GM18520 (cell line): ENCODE measurements around the gene RANBP3.

Experiments
- ATAC-seq: cut with Tn5 transposase; IDR thresholded peaks from one replicate; pipeline ENCODE4 v1.9.1; 2021; ENCODE audit not compliant: unreplicated experiment

RANBP3 gene

GRCh38 chr19:5951338-5951861 lies 26.5 kb downstream of the RANBP3 start:
- no peak for ATAC-seq

DNA sequence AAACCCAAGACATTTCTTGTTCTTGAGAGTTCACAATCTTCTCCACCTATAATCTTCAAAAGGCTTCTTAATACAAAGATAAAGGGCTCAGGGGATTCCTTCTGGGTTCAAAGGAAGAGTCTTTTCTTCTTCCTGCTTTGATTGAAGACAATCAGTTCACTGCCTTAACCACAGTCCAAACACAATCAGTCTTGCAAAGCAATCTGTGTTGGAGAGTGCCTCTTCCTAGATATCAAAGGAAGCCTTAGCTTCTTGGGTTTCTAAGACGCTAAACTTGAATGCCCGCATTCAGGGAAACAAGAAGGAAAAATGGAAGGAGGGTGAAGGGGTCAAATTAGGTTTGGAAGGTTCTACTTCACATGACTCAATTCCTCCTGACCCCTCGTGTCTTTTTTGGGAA lies 27.2 kb downstream of the RANBP3 start:
- no peak for ATAC-seq

DNA sequence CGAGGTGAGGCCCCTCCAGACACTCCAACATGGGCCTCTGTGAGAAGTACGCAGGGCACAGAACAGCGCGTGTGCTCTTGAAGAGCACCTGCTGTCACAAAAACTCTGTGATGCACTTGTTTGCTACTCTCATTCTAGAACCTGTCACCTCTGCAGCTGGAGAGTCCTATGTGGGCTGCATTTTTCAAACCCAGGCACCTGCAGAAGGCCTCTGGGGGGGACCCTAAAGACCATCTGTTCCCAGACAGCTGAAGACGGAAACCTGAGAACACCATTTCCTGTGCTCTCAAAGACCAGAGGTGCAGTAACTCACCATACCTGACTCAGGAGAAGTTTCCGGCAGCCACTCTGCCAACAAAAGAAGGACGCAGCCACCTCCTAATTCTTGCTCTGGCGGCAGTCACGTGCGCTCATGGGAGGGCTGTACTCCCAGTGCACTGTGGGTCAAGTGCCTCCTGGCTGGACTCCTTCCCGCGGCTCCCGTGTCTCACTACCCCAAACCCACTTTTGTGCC lies 28.1 kb downstream of the RANBP3 start:
- no peak for ATAC-seq

- ATAC-seq = no peak
Measured at GRCh38 chr19:5948752-5949564, 29.0 kb downstream of the RANBP3 start.

- no peak for ATAC-seq
Measured at GRCh38 chr19:5947435-5947834, 30.5 kb downstream of the RANBP3 start.

GRCh38 chr19:5943623-5944022 lies 34.3 kb downstream of the RANBP3 start:
- no peak for ATAC-seq

DNA sequence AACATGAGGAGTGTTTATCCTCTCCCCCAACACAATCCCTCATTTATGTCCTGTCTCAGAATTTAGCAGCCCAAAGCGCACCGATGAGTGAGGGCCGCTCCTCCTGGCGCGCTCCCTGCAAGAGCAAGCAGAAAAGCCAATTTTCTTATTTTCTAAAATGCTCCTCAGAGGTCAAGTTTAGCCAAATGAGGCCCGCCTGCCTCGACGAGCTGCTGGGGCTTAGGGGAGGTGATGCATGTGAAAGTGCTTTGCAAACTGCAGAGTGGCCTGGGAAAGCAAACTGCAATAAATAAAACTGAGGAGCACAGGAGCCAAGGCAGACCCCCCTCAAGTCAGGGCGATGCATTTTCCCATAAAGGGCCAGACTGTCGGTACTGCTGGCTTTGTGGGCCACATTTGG lies 34.9 kb downstream of the RANBP3 start:
- no peak for ATAC-seq

GRCh38 chr19:5941673-5942072 lies 36.3 kb downstream of the RANBP3 start:
- ATAC-seq = no peak

DNA sequence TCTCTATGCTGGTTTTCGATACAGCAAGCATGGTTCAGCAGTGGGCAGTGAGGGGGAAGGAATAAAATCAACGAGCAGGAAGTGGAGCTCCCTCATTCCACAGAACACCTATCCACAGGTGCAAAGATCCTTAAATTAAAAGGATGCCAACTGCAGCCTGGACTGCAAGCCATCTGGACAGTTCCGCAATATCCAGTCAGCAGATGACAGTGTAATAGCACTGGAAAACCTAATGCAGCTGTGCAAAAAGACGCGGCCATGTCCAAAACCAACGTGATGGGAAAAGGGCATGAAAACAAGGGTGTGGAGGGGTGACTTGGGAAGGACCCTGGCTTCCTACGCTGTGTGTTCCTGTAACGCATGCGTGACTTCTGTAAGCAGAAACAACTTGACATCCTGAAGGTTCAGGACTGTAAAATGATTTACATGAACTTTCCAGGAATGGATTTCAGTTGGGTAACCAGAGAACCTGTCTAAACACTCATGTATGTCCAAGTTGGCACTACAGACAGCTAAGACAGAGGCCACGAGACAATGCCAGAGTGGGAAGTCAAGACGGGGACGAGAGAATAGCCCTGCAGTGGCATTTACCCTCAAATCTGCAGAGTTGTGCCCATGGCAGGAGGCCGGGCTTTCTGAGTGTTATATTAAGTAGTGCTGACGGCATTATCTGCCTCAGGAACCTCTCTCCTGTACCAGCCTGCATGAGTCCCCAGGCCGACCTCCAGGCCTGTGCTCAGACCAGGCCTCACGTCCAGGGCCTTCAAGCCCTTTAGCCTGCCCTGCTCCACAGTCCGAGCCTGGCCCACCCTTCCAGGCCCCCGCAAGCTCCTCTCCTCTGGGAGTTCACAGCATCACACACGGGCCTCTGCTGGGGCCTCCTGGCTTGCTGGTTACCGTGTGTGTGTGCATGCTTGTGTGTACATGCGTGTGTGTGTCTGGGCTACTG lies 37.4 kb downstream of the RANBP3 start:
- no peak for ATAC-seq

DNA sequence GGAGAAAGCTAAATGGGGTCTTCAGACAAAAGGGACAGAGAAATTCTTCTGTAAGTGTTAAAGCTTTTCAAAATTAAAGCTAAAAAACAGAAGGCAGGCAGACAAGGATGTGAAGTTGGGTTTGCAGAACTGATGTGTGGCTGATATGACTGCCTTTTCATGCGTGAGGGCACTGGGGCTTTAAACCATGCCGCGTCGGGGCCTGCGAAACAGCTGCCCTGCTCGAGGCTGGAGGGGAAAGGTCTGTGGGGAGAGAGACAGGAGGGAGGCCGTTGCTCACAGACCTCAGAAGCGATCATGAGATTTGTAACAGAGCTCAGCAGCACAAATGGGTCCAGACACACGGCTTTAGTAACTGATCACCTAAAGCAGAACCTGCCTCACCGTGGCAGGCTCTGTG lies 40.4 kb downstream of the RANBP3 start:
- no peak for ATAC-seq

- ATAC-seq = no peak
Measured at GRCh38 chr19:5936292-5936592, 41.7 kb downstream of the RANBP3 start.

GRCh38 chr19:5935473-5936291 lies 42.3 kb downstream of the RANBP3 start:
- ATAC-seq = no peak

- ATAC-seq = no peak
Measured at GRCh38 chr19:5934774-5935472, 43.0 kb downstream of the RANBP3 start.

DNA sequence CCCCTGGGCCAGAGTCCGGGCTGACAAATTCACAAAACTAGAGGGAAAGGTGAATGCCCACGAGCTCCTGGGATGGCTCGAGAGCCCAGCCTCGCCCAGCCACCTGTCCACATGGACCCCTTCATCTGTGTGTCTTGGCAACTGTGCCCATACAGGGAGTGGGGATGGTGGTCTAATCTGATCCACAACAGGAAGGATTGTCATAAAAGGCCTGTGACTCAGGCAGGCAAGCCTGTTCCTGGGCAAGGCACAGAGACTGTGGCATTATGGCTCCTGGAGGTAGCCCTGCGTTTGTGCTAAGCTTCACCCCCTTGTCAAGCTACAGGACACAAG lies 43.9 kb downstream of the RANBP3 start:
- ATAC-seq = no peak

DNA sequence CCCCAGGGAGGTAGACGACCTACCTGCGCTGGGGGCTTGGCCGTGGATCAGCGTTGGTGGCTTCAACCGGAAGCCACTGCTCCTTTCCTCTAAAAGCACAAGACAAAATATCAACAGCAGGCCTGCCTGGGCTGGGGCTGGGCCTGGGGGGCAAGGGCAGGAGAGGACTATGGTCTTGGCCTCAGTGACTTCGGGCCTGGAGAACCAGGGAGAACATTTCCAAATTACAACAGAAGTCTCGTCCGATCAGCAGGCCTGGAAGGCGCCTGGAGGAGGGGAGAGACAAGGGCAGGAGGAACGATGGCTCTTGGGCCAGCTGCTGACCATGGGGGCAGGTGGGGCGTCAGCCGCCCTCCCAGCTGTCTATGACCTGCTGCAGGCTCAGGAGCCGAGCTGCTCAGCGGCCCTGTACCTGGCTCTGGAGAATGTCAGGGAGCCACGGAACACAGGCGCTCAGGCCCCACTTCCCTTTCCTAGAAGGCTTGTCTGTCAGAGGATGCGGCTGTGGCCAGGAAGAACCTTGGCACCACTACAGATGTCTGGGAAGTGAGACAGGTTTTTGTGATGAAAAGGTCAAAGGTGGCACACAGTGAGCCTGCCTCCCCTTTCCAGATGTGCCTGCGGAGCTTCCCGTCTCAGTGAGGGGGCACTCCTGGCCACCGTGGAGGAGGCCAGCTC lies 44.4 kb downstream of the RANBP3 start:
- no peak for ATAC-seq

DNA sequence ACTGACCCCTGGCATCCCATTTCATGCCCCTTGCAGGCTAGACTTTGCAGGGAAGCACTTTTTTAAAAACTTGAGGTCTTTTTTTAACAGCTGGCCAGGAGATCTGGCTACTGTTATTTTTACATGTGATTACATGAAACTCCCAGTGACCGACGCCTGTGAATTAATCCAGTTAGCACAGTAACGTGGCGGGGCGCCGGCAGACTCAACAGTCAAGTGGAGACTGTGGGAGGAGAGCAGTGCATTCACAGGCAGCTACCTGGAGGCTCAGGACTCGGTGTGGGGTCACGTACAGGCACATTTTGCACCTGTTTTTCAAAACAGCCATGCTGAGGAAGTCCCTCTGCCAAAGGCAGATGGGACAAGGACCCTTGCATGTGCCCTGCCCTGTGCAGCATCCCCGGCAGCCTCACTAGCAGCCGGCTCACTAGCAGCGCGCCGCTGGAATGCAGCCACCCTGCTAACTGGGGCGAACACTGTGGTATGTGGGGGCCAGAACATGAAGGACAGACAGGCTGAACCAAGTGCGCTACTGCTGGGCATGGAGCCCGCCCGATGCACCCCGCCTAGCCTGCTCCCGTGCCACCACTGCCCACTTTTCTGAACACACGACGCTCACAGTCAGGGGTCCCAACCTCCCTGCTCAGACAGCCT lies 45.2 kb downstream of the RANBP3 start:
- no peak for ATAC-seq

- ATAC-seq = no peak
Measured at GRCh38 chr19:5932146-5932545, 45.8 kb downstream of the RANBP3 start.

DNA sequence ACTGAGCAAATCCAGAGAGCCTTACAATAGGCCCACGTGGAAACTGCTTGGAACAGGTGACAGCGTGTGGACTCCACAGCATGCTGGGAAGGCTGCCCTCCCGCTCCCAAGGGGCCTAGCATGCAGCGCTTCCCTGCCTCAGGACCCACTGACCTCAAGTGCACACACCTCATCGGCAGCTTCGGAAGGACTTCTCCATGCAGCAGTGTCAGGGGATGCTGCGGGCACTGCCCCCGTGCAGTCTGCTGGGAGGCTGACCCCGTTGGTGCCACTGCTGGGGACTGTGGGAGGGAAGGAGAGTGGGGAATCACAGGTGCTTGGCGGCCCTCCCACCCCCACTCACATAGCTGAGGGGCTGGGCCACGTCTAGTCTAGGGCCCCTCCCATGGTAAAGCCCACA lies 46.7 kb downstream of the RANBP3 start:
- ATAC-seq = no peak

GRCh38 chr19:5929625-5930024 lies 48.3 kb downstream of the RANBP3 start:
- ATAC-seq = no peak
